B cell (primary cell): Measurements from ENCODE around the gene KRTAP10-7. TPM values are rescaled to one million over a fixed set of nuclear protein-coding genes. Genes with fewer than 3 reads are reported as not detected.

Experiments used
- ATAC-seq: fragments of 200-7000 bp; cut with Tn5 transposase; one replicate; pipeline ENCODE4 v1.10.0; 2021; ENCODE audit warnings: low read depth, mild to moderate bottlenecking, moderate number of reproducible peaks, moderate library complexity
- CTCF ChIA-PET: fragments of 350-600 bp; sonication (Branson Sonifier 250); formaldehyde crosslinking; loops from one replicate; lab custom pipeline; 2021; ENCODE audit warnings: antibody characterized with exemption, inconsistent platforms; lab: Charles Lee
- POLR2A ChIA-PET: fragments of 350-600 bp; sonication (Branson Sonifier 250); formaldehyde crosslinking; loops from one replicate; lab custom pipeline; 2021; ENCODE audit warnings: antibody characterized with exemption; lab: Charles Lee
- DNase-seq: peaks from one replicate; pipeline ENCODE4 v3.0.0; 2013
- H2AFZ ChIP-seq: 2 replicates; pipeline ENCODE4 v1.6.1; 2012; ENCODE audit warnings: mild to moderate bottlenecking, low read depth, low read length; ENCODE audit not compliant: insufficient read depth, poor library complexity, severe bottlenecking
- H3K27ac ChIP-seq, 2 donors: 1 replicate in 1 of 2; 2 replicates in 1 of 2; pipeline ENCODE4 v1.5.1; 2012 to 2013; ENCODE audit warnings: low read length in 2 of 2, mild to moderate bottlenecking in 2 of 2, moderate library complexity in 1 of 2
- H3K27me3 ChIP-seq, 4 experiments: fragments of 200-600 bp in 1 of 4; sonication (generic) in 1 of 4; replicated peaks in 1 of 4; 1 replicate in 2 of 4; 2 replicates in 2 of 4; pipeline versions ENCODE4 v1.6.1 to v1.7.0; 2013 to 2016; ENCODE audit warnings: low read length in 3 of 4, mild to moderate bottlenecking in 2 of 4, mixed read lengths in 1 of 4, moderate library complexity in 1 of 4; ENCODE audit not compliant: insufficient read depth in 4 of 4, control insufficient read depth in 3 of 4; ENCODE audit errors: control extremely low read depth in 1 of 4
- H3K36me3 ChIP-seq, 2 experiments: replicated peaks in 1 of 2; 1 replicate in 1 of 2; 2 replicates in 1 of 2; pipeline versions ENCODE4 v1.6.1 to v1.7.1; 2013; ENCODE audit warnings: low read length in 1 of 2; ENCODE audit not compliant: insufficient read depth in 2 of 2, control insufficient read depth in 1 of 2; ENCODE audit errors: control extremely low read depth in 1 of 2, extremely low read depth in 1 of 2
- H3K4me1 ChIP-seq, 2 donors: fragments of 200-600 bp in 1 of 2; sonication (generic) in 1 of 2; 1 replicate in 1 of 2; 2 replicates in 1 of 2; pipeline versions ENCODE4 v1.5.1 to v1.6.1; 2013 to 2017; ENCODE audit warnings: low read length in 2 of 2; ENCODE audit not compliant: control insufficient read depth in 2 of 2, insufficient read depth in 2 of 2
- H3K4me2 ChIP-seq: replicated peaks from 2 replicates; pipeline ENCODE3; 2012; ENCODE audit warnings: mild to moderate bottlenecking, low read depth, low read length; ENCODE audit not compliant: poor library complexity, severe bottlenecking
- H3K4me3 ChIP-seq, 5 experiments: fragments of 200-600 bp in 1 of 5; sonication (generic) in 1 of 5; 1 replicate in 3 of 5; 2 replicates in 2 of 5; pipeline versions ENCODE4 v1.5.1 to v1.7.0; 2011 to 2016; ENCODE audit warnings: low read length in 4 of 5, mild to moderate bottlenecking in 4 of 5, low read depth in 2 of 5, control low read depth in 1 of 5, moderate library complexity in 1 of 5; ENCODE audit not compliant: insufficient read depth in 1 of 5; ENCODE audit errors: control extremely low read depth in 1 of 5, extremely low read depth in 1 of 5
- H3K79me2 ChIP-seq: fragments of 200-600 bp; sonication (generic); one replicate; pipeline ENCODE4 v1.6.0; 2016; ENCODE audit warnings: low read length; ENCODE audit not compliant: control insufficient read depth, insufficient read depth
- H3K9ac ChIP-seq: fragments of 200-600 bp; sonication (generic); 2 replicates; pipeline ENCODE4 v1.6.1; 2017; ENCODE audit warnings: mild to moderate bottlenecking, low read length, moderate library complexity
- H3K9me3 ChIP-seq, 3 donors: one replicate each; pipeline versions ENCODE4 v1.6.1 to v1.7.1; 2013; ENCODE audit warnings: low read length in 2 of 3; ENCODE audit not compliant: control insufficient read depth in 2 of 3, insufficient read depth in 1 of 3; ENCODE audit errors: control extremely low read depth in 1 of 3
- H4K20me1 ChIP-seq: 2 replicates; pipeline ENCODE4 v1.6.0; 2012; ENCODE audit warnings: mild to moderate bottlenecking, low read length; ENCODE audit not compliant: insufficient read depth, control insufficient read depth, poor library complexity, severe bottlenecking
- H3K27ac Mint-ChIP-seq: one replicate; pipeline ENCODE4 v1.8.0; 2021; ENCODE audit warnings: mixed read lengths
- H3K27me3 Mint-ChIP-seq: one replicate; pipeline ENCODE4 v1.8.0; 2021; ENCODE audit warnings: mixed read lengths
- H3K4me1 Mint-ChIP-seq: one replicate; pipeline ENCODE4 v1.8.0; 2021; ENCODE audit warnings: mixed read lengths
- H3K4me3 Mint-ChIP-seq: one replicate; pipeline ENCODE4 v1.8.0; 2021; ENCODE audit warnings: mixed read lengths
- H3K9me3 Mint-ChIP-seq: one replicate; pipeline ENCODE4 v1.8.0; 2022; ENCODE audit warnings: mixed read lengths; ENCODE audit not compliant: insufficient read depth
- CTCF ChIP-seq: fragments of 200-600 bp; IDR thresholded peaks from one replicate; pipeline ENCODE4 v1.8.0; 2022; ENCODE audit warnings: antibody characterized with exemption, mild to moderate bottlenecking
- EZH2 ChIP-seq: IDR thresholded peaks from 2 replicates; pipeline ENCODE4 v1.6.1; 2012; ENCODE audit warnings: borderline replicate concordance, low read depth, mild to moderate bottlenecking, moderate library complexity, low read length; ENCODE audit not compliant: insufficient read depth, poor library complexity, severe bottlenecking
- WGBS: methylation state at CpG from one replicate; pipeline ENCODE4 v1.1.5; 2013; ENCODE audit warnings: missing lambda C conversion rate; ENCODE audit not compliant: insufficient coverage; 5-methylcytosine and 5-hydroxymethylcytosine counted together
- intact Hi-C: fragments of 100-400 bp; cut with micrococcal nuclease; formaldehyde crosslinking; loops from one replicate; pipeline ENCODE4 v1.10.0; 2022
- polyA plus RNA-seq: library from polyadenylated mRNA; depleted of rRNA; stranded (reverse); fragments of >200 nt; gene quantifications from 2 replicates; pipeline ENCODE4 v1.2.3, GENCODE V29; 2012
- total RNA-seq, 2 donors: library from RNA; stranded (reverse); fragments of 120-200 nt in 1 of 2; gene quantifications; 1 replicate in 1 of 2; 2 replicates in 1 of 2; pipeline versions ENCODE4 v1.2.3 to v1.2.4, GENCODE V29; 2013 to 2022

Gene KRTAP10-7
- total and polyA plus RNA-seq, 2 donors (not counting 1 experiment from before 2014, with no cell fraction given): not detected

GRCh38 chr21:44601596-44602462, 1.4 kb downstream of the KRTAP10-7 start:
- Histone ChIP-seq H3K4me2 (no peak overlapping the region), H3K36me3 (no peaks in the 10 kb centered on the region), H3K4me1 (no peaks in the 10 kb centered on the region), H3K9me3 (peaks cover 0 to 19% (median 3%) of the 10 kb centered on the region in 3 donors), H3K79me2 (no peaks in the 10 kb centered on the region), H2AFZ (no peak overlapping the region), H3K9ac (no peak overlapping the region), H3K4me3 (no peak overlapping the region), H3K27ac (no peak overlapping the region), H3K27me3 (peaks cover 0 to 13% (median 3%) of the 10 kb centered on the region in 4 experiments), H4K20me1 (no peaks in the 10 kb centered on the region)
- DNase-seq (no peak), ATAC-seq (no peak)
- WGBS: 86% methylated on average over 19 of the region's 23 CpGs
- Mint-ChIP-seq H3K4me1 (no peaks in the 10 kb centered on the region), H3K27me3 (peaks cover 43% of the 10 kb centered on the region), H3K27ac (no peak overlapping the region), H3K9me3 (peaks cover 9% of the 10 kb centered on the region), H3K4me3 (no peak overlapping the region)
- intact Hi-C loops: no loop called here
- no peak for TF ChIP-seq EZH2
- CTCF ChIA-PET: no interaction called here
- POLR2A ChIA-PET: no interaction called here

GRCh38 chr21:44602463-44602850, 2.1 kb downstream of the KRTAP10-7 start:
- Histone ChIP-seq H4K20me1 (no peaks in the 10 kb centered on the region), H3K79me2 (no peaks in the 10 kb centered on the region), H3K9me3 (peaks cover 0 to 19% (median 3%) of the 10 kb centered on the region in 3 donors), H3K4me1 (no peaks in the 10 kb centered on the region), H3K4me2 (no peak overlapping the region), H3K27me3 (peaks cover 0 to 13% (median 3%) of the 10 kb centered on the region in 4 experiments), H3K4me3 (no peak overlapping the region), H3K27ac (no peak overlapping the region), H3K36me3 (no peaks in the 10 kb centered on the region), H3K9ac (no peak overlapping the region), H2AFZ (no peak overlapping the region)
- no peaks in the 10 kb centered on the region for H3K4me1 Mint-ChIP-seq
- WGBS: 84% methylated on average over 20 of the region's 21 CpGs
- H3K27me3 Mint-ChIP-seq: peaks cover 47% of the 10 kb centered on the region
- DNase-seq (no peak), ATAC-seq (no peak)
- ChIA-PET CTCF (no interaction called here), POLR2A (no interaction called here)
- intact Hi-C loops: no loop called here
- H3K27ac Mint-ChIP-seq: no peak overlapping the region
- peaks cover 9% of the 10 kb centered on the region for H3K9me3 Mint-ChIP-seq
- TF ChIP-seq CTCF (no peak), EZH2 (no peak)
- no peak overlapping the region for H3K4me3 Mint-ChIP-seq
